GM12864 (cell line): ENCODE results near the gene TRANK1.
"Not testable (repeated sequence)": the region's sequence is repeated elsewhere in the genome, so short reads cannot be mapped to it uniquely, and the experiment has no call there.

Experiments used
- DNase-seq: peaks from one replicate; pipeline ENCODE4 v3.0.0-alpha.2; 2011; ENCODE audit warnings: low read depth
- H3K4me3 ChIP-seq: 2 replicates; pipeline ENCODE4 v1.5.1; 2011; ENCODE audit warnings: mild to moderate bottlenecking, low read depth, low read length, control low read depth
- CTCF ChIP-seq: IDR thresholded peaks from 2 replicates; pipeline ENCODE4 v1.5.1; 2011; ENCODE audit warnings: low read depth, mild to moderate bottlenecking, moderate library complexity, low read length, control low read depth, inconsistent platforms; ENCODE audit errors: missing control alignments

TRANK1 gene

GRCh38 chr3:36942638-36943248 is 2.1 kb downstream of the TRANK1 start:
- DNase-seq, result no peak
- TF ChIP-seq CTCF, result no peak
- H3K4me3 ChIP-seq, result no peak overlapping the region

GRCh38 chr3:36941658-36942057 is 3.2 kb downstream of the TRANK1 start:
- no peak for DNase-seq
- no peak overlapping the region for H3K4me3 ChIP-seq
- no peak for TF ChIP-seq CTCF

- H3K4me3 ChIP-seq, result no peak overlapping the region
- TF ChIP-seq CTCF, result no peak
- DNase-seq, result no peak
These were observed 3.7 kb downstream of the TRANK1 start for GRCh38 chr3:36941162-36941561.

GRCh38 chr3:36937492-36937891 is 7.4 kb downstream of the TRANK1 start:
- TF ChIP-seq CTCF, result no peak
- H3K4me3 ChIP-seq, result no peak overlapping the region
- DNase-seq, result no peak

- no peak for TF ChIP-seq CTCF
- no peak for DNase-seq
- H3K4me3 ChIP-seq, result no peak overlapping the region
These were observed 11.1 kb downstream of the TRANK1 start for GRCh38 chr3:36933540-36934296.

- not testable (repeated sequence) for H3K4me3 ChIP-seq, DNase-seq
These were observed 13.4 kb downstream of the TRANK1 start for GRCh38 chr3:36931424-36931823.

GRCh38 chr3:36928220-36928619 is 16.6 kb downstream of the TRANK1 start:
- no peak overlapping the region for H3K4me3 ChIP-seq
- DNase-seq, result no peak
- no peak for TF ChIP-seq CTCF
